ENCODE data around the gene CDC16.

CDC16 gene

GRCh38 chr13:114309806-114310410 is 75.2 kb downstream of the CDC16 start:
- H3K36me3 ChIP-seq (ENCODE audit: control insufficient read depth in 1 of 2, insufficient read depth in 2 of 2, low read length in 2 of 2) = peaks cover 7 to 10% of the 10 kb centered on the region in 2 experiments
- H3K79me1 ChIP-seq (ENCODE audit: low read length) = peaks cover 8% of the 10 kb centered on the region
- WGBS (ENCODE audit: extremely low coverage, insufficient coverage, insufficient read length) = no CpG with 5 or more reads among the region's 6 CpGs
- no peak overlapping the region for H2BK120ac ChIP-seq (ENCODE audit: insufficient read depth, low read length, poor library complexity)
- H3K4me2 ChIP-seq (ENCODE audit: low read length) = no peak overlapping the region
- H2BK5ac ChIP-seq (ENCODE audit: low read depth, low read length, poor library complexity) = no peak overlapping the region
- H3K27ac ChIP-seq (ENCODE audit: low read depth, low read length) = no peak overlapping the region
- no peak overlapping the region for H4K8ac ChIP-seq (ENCODE audit: low read depth, low read length)
- no peak for DNase-seq
- peaks cover 1% of the 10 kb centered on the region for H3K9me3 ChIP-seq (ENCODE audit: insufficient read depth, low read depth, low read length)
- H3K4me3 ChIP-seq (ENCODE audit: low read depth, low read length) = no peak overlapping the region
- no peak overlapping the region for H3K23ac ChIP-seq (ENCODE audit: low read length)
- H2AK5ac ChIP-seq (ENCODE audit: low read length) = no peak overlapping the region
- H3K4ac ChIP-seq (ENCODE audit: low read depth, low read length) = no peak overlapping the region
- H4K91ac ChIP-seq (ENCODE audit: low read depth, low read length) = no peak overlapping the region
- no peak overlapping the region for H3K14ac ChIP-seq (ENCODE audit: low read length)
- no peak overlapping the region for H3K9ac ChIP-seq (ENCODE audit: low read length)
- no peak overlapping the region for H3K18ac ChIP-seq (ENCODE audit: low read length)
- H2BK12ac ChIP-seq (ENCODE audit: low read length) = no peak overlapping the region
- H3K79me2 ChIP-seq (ENCODE audit: control insufficient read depth, insufficient read depth, low read length, poor library complexity) = peaks cover 4% of the 10 kb centered on the region
- no peak overlapping the region for H2AFZ ChIP-seq (ENCODE audit: insufficient read depth, low read length, poor library complexity)
- H3K27me3 ChIP-seq (ENCODE audit: insufficient read depth, low read length) = no peaks in the 10 kb centered on the region
- no peak overlapping the region for H4K12ac ChIP-seq (ENCODE audit: low read depth, low read length)
- H3K4me1 ChIP-seq (ENCODE audit: control insufficient read depth in 1 of 2, insufficient read depth in 2 of 2, low read length in 2 of 2) = no peaks in the 10 kb centered on the region

GRCh38 chr13:114310956-114311355 is 76.3 kb downstream of the CDC16 start:
- peaks cover 0 to 3% of the 10 kb centered on the region in 2 experiments for H3K4me1 ChIP-seq (ENCODE audit: control insufficient read depth in 1 of 2, insufficient read depth in 2 of 2, low read length in 2 of 2)
- WGBS (ENCODE audit: extremely low coverage, insufficient coverage, insufficient read length) = no CpG with 5 or more reads among the region's 5 CpGs

GRCh38 chr13:114311387-114311786 is 76.7 kb downstream of the CDC16 start:
- Histone ChIP-seq H4K8ac (ENCODE audit: low read depth, low read length) (no peak overlapping the region), H3K79me1 (ENCODE audit: low read length) (peaks cover 8% of the 10 kb centered on the region), H3K4me3 (ENCODE audit: low read depth, low read length) (no peak overlapping the region), H4K12ac (ENCODE audit: low read depth, low read length) (no peak overlapping the region), H3K27me3 (ENCODE audit: insufficient read depth, low read length) (no peaks in the 10 kb centered on the region), H3K36me3 (ENCODE audit: control insufficient read depth in 1 of 2, insufficient read depth in 2 of 2, low read length in 2 of 2) (peaks cover 3 to 6% of the 10 kb centered on the region in 2 experiments), H3K27ac (ENCODE audit: low read depth, low read length) (no peak overlapping the region), H4K91ac (ENCODE audit: low read depth, low read length) (no peak overlapping the region), H3K14ac (ENCODE audit: low read length) (no peak overlapping the region), H3K4me1 (ENCODE audit: control insufficient read depth in 1 of 2, insufficient read depth in 2 of 2, low read length in 2 of 2) (peaks cover 0 to 3% of the 10 kb centered on the region in 2 experiments), H3K9ac (ENCODE audit: low read length) (no peak overlapping the region), H3K23ac (ENCODE audit: low read length) (no peak overlapping the region), H3K9me3 (ENCODE audit: insufficient read depth, low read depth, low read length) (peaks cover 1% of the 10 kb centered on the region), H3K4ac (ENCODE audit: low read depth, low read length) (no peak overlapping the region), H2AFZ (ENCODE audit: insufficient read depth, low read length, poor library complexity) (no peak overlapping the region), H3K18ac (ENCODE audit: low read length) (no peak overlapping the region), H2BK12ac (ENCODE audit: low read length) (no peak overlapping the region), H2AK5ac (ENCODE audit: low read length) (no peak overlapping the region), H2BK5ac (ENCODE audit: low read depth, low read length, poor library complexity) (no peak overlapping the region), H3K79me2 (ENCODE audit: control insufficient read depth, insufficient read depth, low read length, poor library complexity) (peaks cover 6% of the 10 kb centered on the region), H2BK120ac (ENCODE audit: insufficient read depth, low read length, poor library complexity) (no peak overlapping the region), H3K4me2 (ENCODE audit: low read length) (no peak overlapping the region)
- no peak for DNase-seq

More at GRCh38 chr13:114310956-114311355, 76.3 kb downstream of the CDC16 start:
- Histone ChIP-seq H4K91ac (ENCODE audit: low read depth, low read length) (no peak overlapping the region), H3K27me3 (ENCODE audit: insufficient read depth, low read length) (no peaks in the 10 kb centered on the region), H2BK12ac (ENCODE audit: low read length) (no peak overlapping the region), H3K36me3 (ENCODE audit: control insufficient read depth in 1 of 2, insufficient read depth in 2 of 2, low read length in 2 of 2) (peaks cover 5 to 8% of the 10 kb centered on the region in 2 experiments), H3K9ac (ENCODE audit: low read length) (no peak overlapping the region), H3K18ac (ENCODE audit: low read length) (no peak overlapping the region), H3K79me2 (ENCODE audit: control insufficient read depth, insufficient read depth, low read length, poor library complexity) (peaks cover 6% of the 10 kb centered on the region), H2AK5ac (ENCODE audit: low read length) (no peak overlapping the region), H3K4me3 (ENCODE audit: low read depth, low read length) (no peak overlapping the region), H2BK5ac (ENCODE audit: low read depth, low read length, poor library complexity) (no peak overlapping the region), H4K12ac (ENCODE audit: low read depth, low read length) (no peak overlapping the region), H3K9me3 (ENCODE audit: insufficient read depth, low read depth, low read length) (peaks cover 1% of the 10 kb centered on the region), H3K4me2 (ENCODE audit: low read length) (no peak overlapping the region), H4K8ac (ENCODE audit: low read depth, low read length) (no peak overlapping the region), H2AFZ (ENCODE audit: insufficient read depth, low read length, poor library complexity) (no peak overlapping the region), H3K23ac (ENCODE audit: low read length) (no peak overlapping the region), H3K27ac (ENCODE audit: low read depth, low read length) (no peak overlapping the region), H3K14ac (ENCODE audit: low read length) (no peak overlapping the region), H3K4ac (ENCODE audit: low read depth, low read length) (no peak overlapping the region), H3K79me1 (ENCODE audit: low read length) (peaks cover 8% of the 10 kb centered on the region), H2BK120ac (ENCODE audit: insufficient read depth, low read length, poor library complexity) (no peak overlapping the region)
- no peak for DNase-seq

- peaks cover 6% of the 10 kb centered on the region for H3K79me2 ChIP-seq (ENCODE audit: control insufficient read depth, insufficient read depth, low read length, poor library complexity)
- peaks cover 8% of the 10 kb centered on the region for H3K79me1 ChIP-seq (ENCODE audit: low read length)
- WGBS (ENCODE audit: extremely low coverage, insufficient coverage, insufficient read length) = no CpG with 5 or more reads among the region's 2 CpGs
These were observed 77.2 kb downstream of the CDC16 start for GRCh38 chr13:114311908-114312307.

More at GRCh38 chr13:114311908-114312307, 77.2 kb downstream of the CDC16 start:
- no peak overlapping the region for H2AFZ ChIP-seq (ENCODE audit: insufficient read depth, low read length, poor library complexity)
- no peak overlapping the region for H3K23ac ChIP-seq (ENCODE audit: low read length)
- DNase-seq = no peak
- no peaks in the 10 kb centered on the region for H3K27me3 ChIP-seq (ENCODE audit: insufficient read depth, low read length)
- H2BK120ac ChIP-seq (ENCODE audit: insufficient read depth, low read length, poor library complexity) = no peak overlapping the region
- H3K27ac ChIP-seq (ENCODE audit: low read depth, low read length) = no peak overlapping the region
- no peak overlapping the region for H4K8ac ChIP-seq (ENCODE audit: low read depth, low read length)
- H3K4me1 ChIP-seq (ENCODE audit: control insufficient read depth in 1 of 2, insufficient read depth in 2 of 2, low read length in 2 of 2) = peaks cover 0 to 3% of the 10 kb centered on the region in 2 experiments
- H3K18ac ChIP-seq (ENCODE audit: low read length) = no peak overlapping the region
- no peak overlapping the region for H3K4me3 ChIP-seq (ENCODE audit: low read depth, low read length)
- peaks cover under 1% of the 10 kb centered on the region in 2 experiments for H3K36me3 ChIP-seq (ENCODE audit: control insufficient read depth in 1 of 2, insufficient read depth in 2 of 2, low read length in 2 of 2)
- no peak overlapping the region for H3K9ac ChIP-seq (ENCODE audit: low read length)
- no peak overlapping the region for H2AK5ac ChIP-seq (ENCODE audit: low read length)
- H2BK12ac ChIP-seq (ENCODE audit: low read length) = no peak overlapping the region
- H2BK5ac ChIP-seq (ENCODE audit: low read depth, low read length, poor library complexity) = no peak overlapping the region
- no peak overlapping the region for H3K4ac ChIP-seq (ENCODE audit: low read depth, low read length)
- H4K91ac ChIP-seq (ENCODE audit: low read depth, low read length) = no peak overlapping the region
- no peak overlapping the region for H4K12ac ChIP-seq (ENCODE audit: low read depth, low read length)
- peaks cover 1% of the 10 kb centered on the region for H3K9me3 ChIP-seq (ENCODE audit: insufficient read depth, low read depth, low read length)
- no peak overlapping the region for H3K4me2 ChIP-seq (ENCODE audit: low read length)
- no peak overlapping the region for H3K14ac ChIP-seq (ENCODE audit: low read length)

Data from trophoblast cell (in vitro differentiated cells and primary cell).